WTC11 (cell line): ENCODE measurements around the gene MAU2. TPM values are rescaled to one million over a fixed set of nuclear protein-coding genes. Genes with fewer than 3 reads are reported as not detected.

Experiments used
- ARID4B ChIP-seq: sonication (generic); formaldehyde crosslinking; IDR thresholded peaks from 2 replicates; pipeline ENCODE4 v1.8.0; 2023; ENCODE audit warnings: missing genetic modification reagents, mild to moderate bottlenecking, borderline replicate concordance
- ATF1 ChIP-seq: sonication (generic); formaldehyde crosslinking; IDR thresholded peaks from 2 replicates; pipeline ENCODE4 v1.8.1; 2023; ENCODE audit warnings: mild to moderate bottlenecking, moderate library complexity, missing genetic modification reagents
- CBFB ChIP-seq: sonication (generic); formaldehyde crosslinking; IDR thresholded peaks from 2 replicates; pipeline ENCODE4 v1.8.1; 2022; ENCODE audit warnings: mild to moderate bottlenecking, low read depth, missing genetic modification reagents
- CREM ChIP-seq: sonication (generic); formaldehyde crosslinking; IDR thresholded peaks from 2 replicates; pipeline ENCODE4 v1.8.1; 2022; ENCODE audit warnings: mild to moderate bottlenecking, missing genetic modification reagents, moderate library complexity
- E2F1 ChIP-seq: sonication (generic); formaldehyde crosslinking; IDR thresholded peaks from 2 replicates; pipeline ENCODE4 v1.8.0; 2022; ENCODE audit warnings: mild to moderate bottlenecking, missing genetic modification reagents
- ELF4 ChIP-seq: sonication (generic); formaldehyde crosslinking; IDR thresholded peaks from 2 replicates; pipeline ENCODE4 v1.8.1; 2022; ENCODE audit warnings: low read depth, mild to moderate bottlenecking, moderate library complexity, missing genetic modification reagents
- EMX1 ChIP-seq: fragments of 250-450 bp; sonication (Bioruptor Pico); IDR thresholded peaks from 2 replicates; pipeline ENCODE4 v1.8.0; 2021; ENCODE audit warnings: mild to moderate bottlenecking
- ERG ChIP-seq: fragments of 250-450 bp; sonication (Bioruptor Pico); IDR thresholded peaks from 2 replicates; pipeline ENCODE4 v1.8.0; 2021; ENCODE audit warnings: mild to moderate bottlenecking
- GABPB1 ChIP-seq: sonication (generic); formaldehyde crosslinking; IDR thresholded peaks from 2 replicates; pipeline ENCODE4 v1.8.1; 2023; ENCODE audit warnings: mild to moderate bottlenecking, missing genetic modification reagents
- HMGXB4 ChIP-seq: sonication (generic); formaldehyde crosslinking; IDR thresholded peaks from 2 replicates; pipeline ENCODE4 v1.8.1; 2023; ENCODE audit warnings: mild to moderate bottlenecking, moderate library complexity, missing genetic modification reagents
- JAZF1 ChIP-seq: fragments of 250-450 bp; sonication (Bioruptor Pico); IDR thresholded peaks from 2 replicates; pipeline ENCODE4 v1.9.0; 2021; ENCODE audit warnings: moderate library complexity, mild to moderate bottlenecking, inconsistent platforms
- MXD4 ChIP-seq: fragments of 250-450 bp; sonication (Bioruptor Pico); IDR thresholded peaks from 2 replicates; pipeline ENCODE4 v1.8.0; 2021; ENCODE audit warnings: mild to moderate bottlenecking, moderate library complexity, borderline replicate concordance
- NFATC4 ChIP-seq: fragments of 250-450 bp; sonication (Bioruptor Pico); IDR thresholded peaks from 2 replicates; pipeline ENCODE4 v1.9.0; 2021; ENCODE audit warnings: mild to moderate bottlenecking
- NFYB ChIP-seq: sonication (generic); formaldehyde crosslinking; conservative IDR thresholded peaks from 2 replicates; pipeline ENCODE4 v1.8.0; 2022; ENCODE audit warnings: low read depth, missing genetic modification reagents
- NR3C1 ChIP-seq: sonication (generic); formaldehyde crosslinking; conservative IDR thresholded peaks from 2 replicates; pipeline ENCODE4 v1.8.1; 2023; ENCODE audit warnings: low read depth, mild to moderate bottlenecking, missing genetic modification reagents
- PRRX2 ChIP-seq: fragments of 250-450 bp; sonication (Bioruptor Pico); IDR thresholded peaks from 2 replicates; pipeline ENCODE4 v1.8.0; 2021; ENCODE audit warnings: mild to moderate bottlenecking
- SMAD4 ChIP-seq: sonication (generic); formaldehyde crosslinking; IDR thresholded peaks from 2 replicates; pipeline ENCODE4 v1.8.0; 2022; ENCODE audit warnings: mild to moderate bottlenecking, missing genetic modification reagents
- TCF7 ChIP-seq: sonication (generic); formaldehyde crosslinking; IDR thresholded peaks from 2 replicates; pipeline ENCODE4 v1.8.0; 2022; ENCODE audit warnings: mild to moderate bottlenecking, low read depth, missing genetic modification reagents, moderate library complexity
- ZNF138 ChIP-seq: sonication (generic); formaldehyde crosslinking; conservative IDR thresholded peaks from 2 replicates; pipeline ENCODE4 v1.8.1; 2022; ENCODE audit warnings: mild to moderate bottlenecking, moderate library complexity, missing genetic modification reagents
- ZNF232 ChIP-seq: sonication (generic); formaldehyde crosslinking; IDR thresholded peaks from 2 replicates; pipeline ENCODE4 v1.8.0; 2022; ENCODE audit warnings: mild to moderate bottlenecking, missing genetic modification reagents
- ZNF532 ChIP-seq: fragments of 250-450 bp; sonication (Bioruptor Pico); IDR thresholded peaks from 2 replicates; pipeline ENCODE4 v1.9.0; 2021; ENCODE audit warnings: mild to moderate bottlenecking, borderline replicate concordance
- total RNA-seq: library from RNA; stranded (reverse); gene quantifications from 3 replicates; pipeline ENCODE4 v1.2.3, GENCODE V29; 2021
- TF ChIP-seq, protein P1 (sequence below): sonication (generic); formaldehyde crosslinking; IDR thresholded peaks from 2 replicates; pipeline ENCODE4 v1.8.1; 2022; ENCODE audit warnings: missing genetic modification reagents, borderline replicate concordance
- TF ChIP-seq, protein P2 (sequence below): sonication (generic); formaldehyde crosslinking; IDR thresholded peaks from 2 replicates; pipeline ENCODE4 v1.8.1; 2023; ENCODE audit warnings: mild to moderate bottlenecking, missing genetic modification reagents

The MAU2 gene
- total RNA-seq, 1 experiment from 2014 or later, result 56.8 TPM

- TF ChIP-seq CBFB (CRISPR knock-in tag) (no peak), JAZF1 (no peak), NFATC4 (no peak), ERG (no peak), TCF7 (CRISPR knock-in tag) (no peak; the same call in 1 of the 2 replicates), PRRX2 (no peak), HMGXB4 (CRISPR knock-in tag) (peak; percentile 82; the same call in 1 of the 2 replicates), NFYB (no peak; the same call in none of the 2 replicates), ATF1 (CRISPR knock-in tag) (no peak), NR3C1 (CRISPR knock-in tag) (no peak), EMX1 (CRISPR knock-in tag) (no peak), ARID4B (CRISPR knock-in tag) (0 out of 2 replicates have a peak, but pooled peaks have one; percentile 78), SMAD4 (CRISPR knock-in tag) (peak; percentile 74), GABPB1 (CRISPR knock-in tag) (no peak), CREM (peak; percentile 68), MXD4 (no peak), E2F1 (CRISPR knock-in tag) (no peak), ZNF232 (CRISPR knock-in tag) (0 out of 2 replicates have a peak, but pooled peaks have one; percentile 5), ELF4 (CRISPR knock-in tag) (no peak), ZNF532 (CRISPR knock-in tag) (no peak), ZNF138 (CRISPR knock-in tag) (no peak)
- TF ChIP-seq, protein P1, sequence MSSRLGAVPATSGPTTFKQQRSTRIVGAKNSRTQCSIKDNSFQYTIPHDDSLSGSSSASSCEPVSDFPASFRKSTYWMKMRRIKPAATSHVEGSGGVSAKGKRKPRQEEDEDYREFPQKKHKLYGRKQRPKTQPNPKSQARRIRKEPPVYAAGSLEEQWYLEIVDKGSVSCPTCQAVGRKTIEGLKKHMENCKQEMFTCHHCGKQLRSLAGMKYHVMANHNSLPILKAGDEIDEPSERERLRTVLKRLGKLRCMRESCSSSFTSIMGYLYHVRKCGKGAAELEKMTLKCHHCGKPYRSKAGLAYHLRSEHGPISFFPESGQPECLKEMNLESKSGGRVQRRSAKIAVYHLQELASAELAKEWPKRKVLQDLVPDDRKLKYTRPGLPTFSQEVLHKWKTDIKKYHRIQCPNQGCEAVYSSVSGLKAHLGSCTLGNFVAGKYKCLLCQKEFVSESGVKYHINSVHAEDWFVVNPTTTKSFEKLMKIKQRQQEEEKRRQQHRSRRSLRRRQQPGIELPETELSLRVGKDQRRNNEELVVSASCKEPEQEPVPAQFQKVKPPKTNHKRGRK (CRISPR knock-in tag), result no peak
- TF ChIP-seq, protein P2, sequence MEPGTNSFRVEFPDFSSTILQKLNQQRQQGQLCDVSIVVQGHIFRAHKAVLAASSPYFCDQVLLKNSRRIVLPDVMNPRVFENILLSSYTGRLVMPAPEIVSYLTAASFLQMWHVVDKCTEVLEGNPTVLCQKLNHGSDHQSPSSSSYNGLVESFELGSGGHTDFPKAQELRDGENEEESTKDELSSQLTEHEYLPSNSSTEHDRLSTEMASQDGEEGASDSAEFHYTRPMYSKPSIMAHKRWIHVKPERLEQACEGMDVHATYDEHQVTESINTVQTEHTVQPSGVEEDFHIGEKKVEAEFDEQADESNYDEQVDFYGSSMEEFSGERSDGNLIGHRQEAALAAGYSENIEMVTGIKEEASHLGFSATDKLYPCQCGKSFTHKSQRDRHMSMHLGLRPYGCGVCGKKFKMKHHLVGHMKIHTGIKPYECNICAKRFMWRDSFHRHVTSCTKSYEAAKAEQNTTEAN, result no peak; the same call in 1 of the 2 replicates
These were observed at the start of gene MAU2, which contains the start of gene SUGP1 (continued) for GRCh38 chr19:19320361-19321140.
